NCI-H69 (cell line): ENCODE measurements around the gene ATIC.
A peak's percentile ranks its signal among the peaks of the same experiment; 100 is the strongest.

Experiments used
- DNase-seq: peaks from one replicate; lab custom pipeline; 2025; lab: John Stamatoyannopoulos, UW

ATIC gene

DNA sequence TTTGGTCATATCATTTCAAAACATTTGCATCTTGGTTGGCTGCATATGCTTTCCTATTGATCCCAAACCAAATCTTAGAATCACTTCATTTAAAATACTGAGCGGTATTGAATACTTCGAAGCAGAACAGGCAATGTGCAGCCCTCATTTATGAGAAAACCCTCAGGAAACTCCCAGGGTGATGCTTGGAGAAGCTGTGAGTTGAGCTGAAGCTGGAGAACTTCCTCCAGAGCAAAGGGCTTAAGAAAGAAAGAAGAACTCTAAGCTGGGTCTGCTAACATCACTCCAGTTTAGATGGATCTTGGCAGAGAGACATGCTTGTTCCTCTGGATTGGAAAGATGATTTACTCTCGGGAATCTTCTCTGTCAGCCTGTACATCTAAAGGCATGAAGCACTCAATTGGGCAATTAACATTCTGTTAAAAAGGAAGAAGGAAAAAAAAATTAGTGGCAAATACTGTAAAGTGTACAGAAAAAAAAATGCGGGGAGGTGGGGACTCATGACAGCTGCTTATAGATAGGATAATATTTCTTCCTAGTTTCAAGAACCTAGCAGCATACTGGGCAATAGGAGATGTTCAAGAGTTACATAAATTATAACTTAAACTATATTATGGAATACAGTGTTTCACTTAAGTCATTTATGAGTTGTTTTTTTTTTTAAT is 49.5 kb downstream of the ATIC start:
- DNase-seq, result no peak

DNA sequence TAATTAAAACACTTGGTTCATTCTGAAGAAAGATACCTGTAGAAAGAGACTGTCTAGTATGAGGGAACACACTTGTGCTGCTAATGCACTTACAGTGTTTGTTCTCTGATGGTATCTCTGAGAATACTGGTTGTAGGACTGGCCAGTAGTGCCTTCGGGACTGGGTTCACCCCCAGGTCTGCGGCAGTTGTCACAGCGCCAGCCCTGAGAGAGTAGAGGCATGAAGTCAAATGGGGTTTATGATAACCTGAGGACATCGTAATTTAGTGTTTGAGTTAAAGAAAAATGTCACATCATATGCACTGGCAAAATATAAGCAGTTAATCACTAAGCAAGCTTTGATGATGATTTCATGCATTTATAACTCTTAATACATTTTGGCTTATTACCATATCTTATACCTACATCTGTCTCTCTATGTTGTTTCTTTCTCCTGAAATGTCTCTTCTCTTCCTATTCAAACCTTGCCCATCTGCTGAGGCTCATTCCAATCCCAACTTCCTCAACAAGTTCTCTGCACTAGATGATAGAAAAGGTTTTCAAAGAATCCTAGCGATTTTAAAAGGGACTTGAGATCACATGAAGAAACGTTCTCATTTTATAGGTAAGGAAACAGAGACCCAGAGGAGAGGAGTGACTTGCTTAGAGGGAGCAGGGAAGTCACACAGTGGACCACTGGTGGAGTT is 50.2 kb downstream of the ATIC start:
- no peak for DNase-seq

DNA sequence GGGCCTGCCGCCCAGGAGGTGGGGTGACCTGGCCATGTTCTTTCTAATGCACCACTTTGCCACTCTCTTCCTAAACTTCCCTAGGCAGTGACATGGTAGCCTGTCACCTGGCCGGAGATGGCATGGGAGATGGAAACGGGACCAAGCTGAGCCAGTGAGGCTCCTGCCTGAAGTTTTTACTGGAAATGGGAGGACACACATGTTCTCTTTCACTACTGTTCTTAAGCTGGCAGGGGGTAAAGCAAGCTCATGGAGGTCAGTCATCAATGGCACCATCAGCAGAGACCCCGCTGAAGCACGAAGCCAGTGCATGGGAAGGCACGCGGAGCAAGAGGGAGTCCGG is 50.7 kb downstream of the ATIC start:
- no peak for DNase-seq

DNA sequence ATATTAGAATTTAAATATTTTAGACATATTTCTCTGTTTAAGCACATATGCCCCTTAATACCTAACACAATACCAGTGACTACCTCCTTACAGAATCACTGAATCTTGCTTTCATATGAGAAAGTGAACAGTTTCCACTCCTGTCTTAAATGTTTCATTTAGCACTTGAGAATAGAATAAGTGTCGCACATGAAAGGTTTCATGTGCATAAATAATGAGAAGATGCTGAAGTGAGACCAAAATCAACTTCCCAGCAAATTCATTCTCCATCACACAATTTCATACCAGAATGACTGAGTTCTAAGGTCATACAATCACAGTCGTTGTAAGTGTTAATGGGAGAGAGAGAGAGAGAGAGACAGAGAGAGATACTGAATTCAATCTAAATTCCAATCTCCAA is 51.2 kb downstream of the ATIC start:
- no peak for DNase-seq

DNA sequence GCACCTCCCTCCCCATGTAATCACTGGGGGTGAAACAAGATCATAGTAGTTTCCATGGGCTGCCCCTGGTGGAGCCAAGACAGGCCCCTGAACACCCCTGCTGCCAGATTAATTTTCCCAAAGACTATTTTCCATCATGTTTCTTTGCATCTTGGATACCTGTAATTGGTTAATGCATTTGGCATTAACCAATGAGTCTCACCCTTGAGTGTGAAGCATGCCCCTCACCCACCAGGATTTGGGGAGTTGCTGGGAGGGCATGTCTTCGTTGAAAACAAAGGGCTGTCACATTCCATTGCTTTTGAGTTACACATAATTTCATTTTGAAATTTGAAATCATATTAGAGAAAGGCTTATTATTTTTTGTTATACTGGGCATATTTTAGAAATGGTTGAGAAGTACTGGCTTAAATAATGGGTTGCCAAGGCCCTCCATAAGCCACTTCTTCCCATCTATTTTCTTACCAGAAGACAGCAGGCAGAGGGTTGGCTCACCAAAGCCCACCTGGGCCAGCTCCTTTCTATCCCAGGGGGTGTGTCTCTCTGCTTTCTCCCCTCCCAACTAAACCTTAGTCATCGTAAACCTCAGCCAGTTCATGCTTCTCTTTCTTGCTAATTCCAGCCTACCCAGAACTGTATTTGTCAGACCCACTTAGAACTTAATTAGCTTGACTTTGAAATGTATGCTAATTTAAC is 51.8 kb downstream of the ATIC start:
- DNase-seq, result no peak

DNA sequence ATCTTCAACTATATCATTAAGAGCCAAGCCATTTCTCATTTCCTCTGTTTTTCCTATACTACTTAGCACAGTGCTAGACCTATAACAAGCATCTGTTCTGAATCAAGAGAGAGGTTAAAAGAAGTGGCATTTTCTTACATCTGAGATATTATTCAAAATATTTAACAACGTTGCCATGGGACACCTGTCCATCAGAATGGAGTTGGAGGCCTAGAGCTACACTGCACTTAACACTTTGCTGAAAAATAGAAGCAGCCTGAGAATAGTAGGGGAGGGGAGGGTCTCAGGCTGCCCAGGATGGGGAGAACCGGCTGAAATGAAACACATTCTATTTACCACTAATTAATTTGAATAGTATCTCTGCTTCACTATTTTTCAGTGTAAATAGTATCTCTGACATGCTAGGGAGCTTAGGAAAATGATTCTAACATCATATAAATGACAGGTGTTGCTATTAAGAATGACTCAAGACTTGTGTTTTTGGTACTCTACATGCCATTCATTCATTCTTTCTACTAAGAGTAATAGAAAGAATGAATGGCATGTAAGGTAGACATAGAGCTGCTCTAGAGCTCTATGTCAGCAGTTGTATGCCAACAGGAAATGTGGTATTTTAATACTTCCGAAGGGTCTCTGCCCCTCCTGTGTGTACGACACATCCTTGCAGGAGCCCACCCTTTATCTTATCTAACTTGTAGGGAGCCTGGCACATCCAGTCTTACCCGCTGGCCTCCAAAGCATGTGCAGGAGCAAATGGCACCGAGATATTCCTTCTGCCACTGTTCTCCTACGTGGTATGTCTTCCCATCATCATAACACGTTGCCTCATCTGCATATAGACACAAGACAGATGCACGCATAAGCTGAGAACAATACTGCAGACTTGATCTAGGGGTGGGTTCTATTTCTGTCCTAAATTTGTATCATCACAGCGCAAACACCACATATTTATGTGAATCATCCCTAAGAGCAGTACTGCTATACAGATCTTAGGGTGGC is 52.6 kb downstream of the ATIC start:
- DNase-seq, result no peak

DNA sequence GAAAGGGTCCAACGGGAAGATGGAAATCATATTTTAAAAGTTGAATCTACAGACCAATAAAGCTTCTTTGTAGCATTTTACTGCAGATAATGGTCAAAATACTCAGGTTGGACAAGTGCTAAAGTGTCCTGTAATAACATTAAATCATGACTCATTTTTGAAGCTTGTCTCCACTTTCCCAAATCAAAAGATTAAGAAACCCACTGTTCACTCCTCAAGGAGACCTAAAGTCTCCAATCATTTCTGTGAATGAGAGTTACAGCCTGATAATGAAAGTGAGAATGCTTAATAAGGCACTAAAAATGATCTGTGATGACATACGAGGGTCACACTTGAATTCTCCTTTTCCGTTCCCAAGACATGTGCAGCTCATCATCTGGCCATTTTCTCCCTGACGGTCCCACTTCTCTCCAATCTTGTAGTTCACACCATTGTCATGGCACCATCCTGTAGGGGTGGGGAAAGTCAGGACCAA is 53.4 kb downstream of the ATIC start:
- no peak for DNase-seq

DNA sequence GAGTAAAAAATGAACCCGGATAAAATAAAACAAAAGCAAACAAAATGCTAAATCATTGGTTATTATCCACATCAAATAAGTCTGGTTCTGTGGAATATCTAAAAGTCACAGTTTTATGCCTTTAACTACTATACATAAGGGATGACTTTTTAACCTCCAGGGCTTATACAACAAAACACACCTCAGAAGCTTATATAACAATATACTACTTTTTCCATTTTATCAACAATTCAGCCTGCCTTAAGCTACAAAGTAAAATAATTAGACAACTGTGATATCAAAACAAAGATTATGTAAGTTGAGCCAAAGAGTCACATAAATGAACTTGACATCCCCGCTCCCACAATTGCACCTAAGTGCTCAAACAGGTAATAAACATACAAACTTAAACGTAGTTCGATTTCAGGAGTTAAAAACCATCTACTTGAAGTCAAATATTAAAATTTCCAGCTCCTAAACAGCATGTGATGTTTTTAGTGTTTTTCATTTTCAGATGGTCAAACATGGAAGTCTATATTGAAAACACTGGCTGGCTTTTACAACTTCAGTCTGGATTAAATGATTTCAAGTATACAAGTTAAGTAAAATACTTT is 54.7 kb downstream of the ATIC start:
- no peak for DNase-seq

DNA sequence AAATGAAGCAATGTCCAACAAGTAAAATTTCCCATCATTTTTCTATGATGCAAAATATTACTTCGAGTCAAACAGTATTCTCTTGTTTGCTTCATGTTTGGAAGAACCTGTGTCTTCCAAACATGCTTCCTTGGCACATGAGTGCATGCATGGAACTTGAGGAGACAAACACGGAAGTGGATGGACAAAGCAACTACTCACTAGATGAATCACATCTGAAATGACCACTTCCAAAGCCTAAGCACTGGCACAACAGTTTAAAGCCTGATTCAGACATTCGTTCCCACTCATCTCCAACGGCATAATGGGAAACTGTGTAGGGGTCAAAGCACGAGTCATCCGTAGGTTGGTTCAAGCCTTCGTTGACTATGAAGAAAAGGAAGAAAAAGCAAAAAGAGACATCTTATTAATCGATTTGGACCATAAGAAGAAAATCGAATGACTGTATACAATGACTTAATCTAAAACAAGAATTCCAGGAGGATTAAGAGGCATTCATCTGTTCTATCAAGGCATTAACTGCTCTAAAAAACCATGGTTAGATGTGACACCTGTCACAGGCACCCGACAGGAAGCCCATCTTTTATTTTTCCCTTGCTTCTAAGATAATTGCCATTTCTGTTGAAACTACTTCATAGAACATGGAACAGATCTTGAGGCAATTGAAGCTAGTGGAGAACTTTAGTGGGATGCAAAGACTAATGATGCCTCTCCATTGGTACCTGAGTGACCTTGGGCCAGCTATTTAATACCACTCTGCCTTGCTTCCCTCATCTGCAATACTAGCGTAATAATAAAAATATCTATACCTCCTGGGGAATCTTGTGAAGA is 56.0 kb downstream of the ATIC start:
- no peak for DNase-seq

DNA sequence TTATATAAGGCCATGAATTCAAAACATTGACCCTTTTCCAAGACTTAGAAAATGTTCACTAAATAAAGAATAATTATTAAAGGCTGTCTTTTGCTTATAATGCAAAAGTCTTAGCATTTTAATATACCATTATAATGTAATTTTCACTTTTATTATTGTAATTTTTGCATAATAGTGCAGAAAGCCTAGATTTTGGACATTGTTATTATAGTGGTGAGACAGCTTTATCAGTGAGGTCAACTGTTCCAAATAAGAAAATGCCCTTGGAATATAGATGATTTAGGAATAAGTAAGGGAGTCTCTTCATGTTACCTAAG is 56.6 kb downstream of the ATIC start:
- no peak for DNase-seq

DNA sequence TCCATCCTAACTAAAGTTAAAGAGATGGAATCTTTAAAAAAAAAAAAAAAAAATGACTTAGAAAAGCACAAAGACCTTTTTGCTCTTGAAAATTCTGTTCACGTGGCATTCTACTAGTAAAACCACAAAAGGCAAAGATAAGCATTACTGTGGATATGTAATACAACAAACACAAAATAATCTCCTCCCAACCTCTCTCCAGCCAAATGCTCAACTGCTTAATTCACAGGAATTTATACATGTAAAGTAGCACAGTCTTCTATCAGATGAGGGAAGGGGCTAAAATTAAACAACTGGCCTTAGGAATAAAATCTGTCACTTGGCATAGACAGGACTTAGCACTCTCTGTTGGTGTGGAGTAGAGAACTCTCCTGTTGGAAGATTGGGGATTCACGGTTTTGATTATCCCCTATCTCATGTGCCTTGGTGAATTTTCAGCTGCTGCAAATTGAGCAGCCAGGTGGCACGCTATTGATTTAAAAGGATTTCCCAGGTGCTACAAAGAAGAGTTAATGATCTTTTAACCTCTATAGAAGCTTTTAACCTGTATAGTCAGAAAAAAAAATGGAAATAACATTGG is 57.4 kb downstream of the ATIC start:
- DNase-seq, result peak; percentile 0

DNA sequence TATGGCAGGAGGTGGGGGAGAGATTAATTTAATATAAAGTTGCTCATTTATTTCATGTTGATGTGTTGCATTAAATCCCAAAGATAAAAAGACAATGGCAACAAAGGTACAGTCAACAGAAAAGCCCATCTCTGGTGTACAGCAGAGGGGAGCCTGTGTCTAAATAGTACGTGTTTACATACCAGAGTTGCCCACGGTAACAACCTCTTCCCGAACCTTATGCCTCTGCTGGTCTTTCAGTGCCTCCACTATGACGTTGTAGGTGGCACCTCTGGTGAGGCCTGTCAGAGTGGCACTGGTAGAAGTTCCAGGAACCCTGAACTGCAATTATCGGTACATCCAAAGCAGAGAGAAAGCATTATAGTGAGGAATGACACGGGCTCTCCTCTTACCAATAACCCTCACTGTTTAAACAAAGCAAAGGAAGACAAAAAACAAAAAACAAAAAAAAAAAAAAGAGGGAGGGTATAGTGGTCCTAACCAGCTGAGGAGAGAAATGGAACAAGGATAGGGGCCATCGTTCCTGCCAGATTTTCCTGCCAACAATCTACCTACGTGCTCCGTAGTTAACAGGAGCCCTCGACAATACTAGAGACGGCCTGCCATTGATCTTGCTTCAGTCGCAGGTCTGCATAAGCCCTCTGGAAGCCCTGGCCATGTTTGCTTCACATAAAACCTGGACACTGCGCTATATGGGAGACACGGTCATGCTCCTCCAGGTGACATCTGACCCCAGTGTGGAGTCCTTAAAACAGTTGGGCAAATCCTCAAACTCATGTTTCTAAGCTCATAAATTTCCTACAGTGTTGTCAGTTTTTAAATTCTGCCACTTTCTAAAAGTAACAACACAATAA is 58.5 kb downstream of the ATIC start:
- no peak for DNase-seq

DNA sequence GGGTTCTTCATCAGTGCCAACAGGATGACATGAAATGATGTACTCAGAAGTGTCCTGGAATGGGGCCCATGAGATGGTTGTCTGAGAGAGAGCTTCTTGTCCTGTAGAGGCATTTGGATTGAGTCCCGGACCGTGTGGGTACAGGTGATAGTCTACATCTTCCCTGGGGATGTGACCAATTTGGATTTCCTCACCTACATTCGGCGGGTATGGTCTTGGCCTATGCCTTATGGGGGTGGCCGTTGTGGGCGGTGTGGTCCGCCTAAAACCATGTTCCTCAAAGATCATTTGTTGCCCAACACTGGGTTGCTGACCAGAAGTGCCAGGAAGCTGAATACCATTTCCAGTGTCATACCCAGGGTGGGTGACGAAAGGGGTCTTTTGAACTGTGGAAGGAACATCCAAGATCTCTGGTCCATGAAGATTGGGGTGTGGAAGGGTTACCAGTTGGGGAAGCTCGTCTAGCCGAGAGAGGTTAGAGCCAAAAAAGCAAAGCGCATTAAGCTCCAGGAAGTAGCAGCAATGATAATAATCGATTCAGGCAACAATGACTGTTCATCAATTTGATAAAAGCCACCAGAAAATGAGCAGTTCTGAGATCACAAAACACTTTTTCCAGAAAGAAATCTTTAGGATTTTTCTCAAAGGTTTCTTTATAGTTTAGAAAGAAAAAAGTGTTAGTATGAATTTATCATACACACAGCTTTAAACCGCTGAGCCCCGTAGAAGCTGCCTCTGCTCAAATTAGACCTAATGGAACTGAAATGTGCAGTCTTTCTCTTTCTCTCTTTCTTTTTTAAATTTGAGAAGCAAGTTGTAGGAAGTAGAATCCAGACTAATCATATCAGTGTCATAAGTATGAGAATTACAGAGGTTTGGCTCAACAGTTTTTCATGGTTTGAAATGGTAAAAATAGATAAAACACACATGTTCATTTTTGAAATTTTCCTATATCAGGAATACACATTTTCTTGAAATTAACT is 60.3 kb downstream of the ATIC start:
- no peak for DNase-seq

DNA sequence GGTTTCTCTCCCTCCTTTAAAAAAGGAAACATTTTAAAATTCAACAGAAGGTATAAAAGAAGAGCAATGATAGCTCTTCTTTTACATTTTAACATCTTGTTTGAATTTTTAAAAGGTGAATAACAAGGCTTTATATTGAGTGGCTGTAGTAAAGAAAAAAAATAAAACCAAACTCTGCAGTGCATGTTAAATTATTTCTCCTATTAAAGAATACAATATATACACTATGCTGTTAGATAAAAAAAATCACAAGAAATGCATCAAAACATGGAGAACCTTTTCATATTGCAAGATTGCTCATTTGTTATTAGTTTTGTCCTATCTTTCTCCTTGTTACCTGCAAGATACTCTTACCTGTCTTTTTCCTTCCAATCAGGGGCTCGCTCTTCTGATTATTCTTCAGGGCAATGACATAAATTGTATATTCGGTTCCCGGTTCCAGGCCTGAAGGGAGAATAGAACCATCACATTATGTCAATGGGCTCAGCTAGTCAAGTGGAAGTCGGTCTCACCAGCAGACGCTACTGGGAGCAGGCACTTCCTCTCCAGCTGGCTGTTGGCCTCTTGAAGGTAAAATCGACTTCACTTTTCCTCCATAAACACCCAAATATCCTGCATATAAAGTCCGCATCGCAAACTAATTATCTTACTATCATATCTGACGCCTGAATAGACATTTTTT is 61.2 kb downstream of the ATIC start:
- DNase-seq, result no peak

DNA sequence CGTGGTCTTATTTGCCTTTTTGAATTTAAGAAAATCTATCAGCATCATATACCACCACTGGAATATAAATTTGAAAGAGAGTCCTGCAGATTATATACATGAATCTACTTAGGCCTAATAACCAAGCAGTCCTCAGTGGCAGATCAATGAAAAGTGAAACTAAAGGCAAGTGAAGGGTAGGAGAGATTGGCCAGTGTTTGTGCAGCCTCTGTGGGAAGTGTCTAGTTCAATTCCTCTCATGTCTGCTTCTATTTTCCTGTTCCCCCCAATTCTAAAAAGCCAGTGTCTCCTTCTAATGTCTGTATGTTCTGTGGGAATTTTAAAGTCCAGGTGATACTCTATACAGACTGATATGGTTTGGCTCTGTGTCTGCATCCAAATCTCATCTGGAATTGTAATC is 62.1 kb downstream of the ATIC start:
- DNase-seq, result no peak

DNA sequence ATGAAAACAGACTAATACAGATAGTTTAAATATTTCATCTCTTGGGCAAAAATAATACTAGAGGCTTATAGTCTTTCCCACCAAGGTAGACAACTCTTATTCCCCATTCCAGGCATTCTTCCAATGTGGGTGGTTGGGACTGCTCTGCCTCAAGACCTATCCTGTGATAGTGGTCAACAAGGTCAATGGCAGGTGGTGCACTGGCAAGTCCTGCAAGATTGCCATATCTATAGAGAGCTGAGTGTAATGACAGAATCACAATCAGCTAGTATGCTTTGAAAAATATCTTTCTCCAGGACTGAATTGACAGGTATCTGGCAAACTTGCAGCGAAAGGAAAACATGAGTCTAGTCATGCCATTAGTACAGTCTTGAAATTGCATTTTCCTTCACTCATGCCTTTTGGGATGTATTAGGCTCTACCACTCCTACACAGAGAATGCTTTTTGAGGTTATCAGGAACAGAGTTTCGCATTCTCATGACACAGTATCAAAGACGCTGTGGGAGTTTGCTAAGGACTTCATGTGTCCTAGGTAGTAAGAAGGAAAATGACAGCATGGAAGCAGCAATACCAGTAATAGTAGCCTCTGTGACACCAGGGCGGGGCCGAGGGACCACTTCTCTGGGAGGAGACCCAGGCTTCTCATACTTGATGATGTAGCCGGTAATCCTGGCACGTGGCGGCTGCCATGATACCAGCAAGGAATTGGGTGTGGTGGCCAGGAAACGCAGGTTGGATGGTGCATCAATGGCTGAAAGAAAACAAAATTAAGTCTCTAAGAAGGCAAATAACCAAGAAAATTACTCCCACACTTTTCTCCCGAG is 63.0 kb downstream of the ATIC start:
- no peak for DNase-seq

DNA sequence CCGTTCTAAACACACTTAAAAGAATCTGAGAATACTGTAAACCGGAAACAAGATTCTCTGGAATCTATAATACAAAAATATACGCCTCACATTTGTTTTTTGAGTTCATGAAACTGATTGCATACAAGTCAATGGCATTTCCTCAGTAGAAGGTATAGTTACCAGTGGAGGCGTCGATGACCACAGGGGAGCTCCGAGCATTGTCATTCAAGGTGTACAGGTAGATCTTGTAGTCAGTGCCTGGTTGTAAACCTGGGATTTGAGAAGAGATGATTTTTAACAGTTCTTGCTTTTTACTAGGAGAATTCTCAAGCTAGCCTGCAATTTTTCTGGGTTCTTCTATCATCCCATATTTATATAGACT is 63.6 kb downstream of the ATIC start:
- no peak for DNase-seq
